Esophagus (tissue), 2 donors: ENCODE data around the gene BMPR1A. TPM values are rescaled to one million over a fixed set of nuclear protein-coding genes. Genes with fewer than 3 reads are reported as not detected.

Experiments used
- H3K27ac ChIP-seq, 2 donors: one replicate each; pipeline ENCODE4 v1.5.1; 2013; ENCODE audit warnings: low read depth in 2 of 2, mild to moderate bottlenecking in 2 of 2, inconsistent platforms in 1 of 2, low read length in 1 of 2, moderate library complexity in 1 of 2
- H3K27me3 ChIP-seq, 2 donors: one replicate each; pipeline ENCODE4 v1.6.1; 2013; ENCODE audit warnings: low read length in 2 of 2, control low read depth in 1 of 2, mild to moderate bottlenecking in 1 of 2; ENCODE audit not compliant: insufficient read depth in 2 of 2, control insufficient read depth in 1 of 2
- H3K36me3 ChIP-seq, 2 donors: one replicate each; pipeline ENCODE4 v1.6.1; 2013; ENCODE audit warnings: low read length in 1 of 2; ENCODE audit not compliant: control insufficient read depth in 2 of 2, insufficient read depth in 2 of 2
- H3K4me1 ChIP-seq, 2 donors: one replicate each; pipeline ENCODE4 v1.6.1; 2013; ENCODE audit warnings: low read length in 1 of 2; ENCODE audit not compliant: control insufficient read depth in 2 of 2, insufficient read depth in 2 of 2
- H3K4me3 ChIP-seq, 2 donors: one replicate each; pipeline ENCODE4 v1.5.1; 2013; ENCODE audit warnings: low read length in 2 of 2, mild to moderate bottlenecking in 2 of 2, low read depth in 1 of 2, moderate library complexity in 1 of 2
- H3K9me3 ChIP-seq, 2 donors: one replicate each; pipeline ENCODE4 v1.6.1; 2013; ENCODE audit warnings: mild to moderate bottlenecking in 2 of 2, low read depth in 1 of 2, low read length in 1 of 2, moderate library complexity in 1 of 2; ENCODE audit not compliant: control insufficient read depth in 2 of 2, insufficient read depth in 1 of 2
- WGBS, 2 donors: extraction: QIAGEN DNeasy Blood & Tissue Kit; methylation state at CpG; one replicate each; pipeline ENCODE4 v1.1.7; 2013; 5-methylcytosine and 5-hydroxymethylcytosine counted together
- polyA plus RNA-seq, 2 donors: library from polyadenylated mRNA; stranded (reverse); fragments of 200-250 nt; gene quantifications; one replicate each; pipeline ENCODE4 v1.2.3, GENCODE V29; 2013
- donor health status: healthy with polysubstance abuse.
- donor health status: Bipolar disorder and iron deficiency.

Gene BMPR1A
- polyA plus RNA-seq, 2 donors = 2.5 to 6.8 TPM

DNA sequence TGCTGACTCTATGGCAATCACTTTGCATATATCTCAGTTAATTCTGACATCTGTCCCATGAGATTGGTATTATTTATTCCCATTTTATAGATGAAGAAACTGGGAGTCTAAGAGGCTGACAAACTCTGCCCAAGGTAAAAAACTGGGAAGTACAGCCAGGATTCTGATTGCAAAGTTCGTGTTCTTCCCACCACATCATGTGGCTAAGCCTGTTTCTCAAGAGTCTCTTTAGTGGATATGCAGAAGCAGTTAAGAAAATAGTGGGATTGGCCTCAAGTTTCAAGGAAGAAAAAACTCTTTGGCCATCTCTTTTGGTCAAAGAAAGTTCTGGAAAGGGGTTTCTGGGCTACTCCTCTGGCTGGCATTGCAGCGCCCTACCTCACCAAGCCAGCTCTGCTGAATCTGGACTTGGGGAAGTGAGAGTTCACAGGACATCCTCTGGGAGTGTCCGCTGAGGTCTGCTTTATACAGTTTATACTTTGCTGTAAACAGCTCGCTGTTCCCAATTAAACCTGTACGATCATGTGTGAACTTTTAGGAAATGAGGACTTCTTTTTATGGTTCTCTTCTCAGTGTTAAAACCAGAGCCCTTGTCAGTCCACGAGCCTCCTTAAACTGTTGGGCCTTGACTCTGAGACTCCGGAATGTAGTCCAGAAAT, 12.2 kb upstream of the BMPR1A start:
- Histone ChIP-seq H3K9me3 (no peaks in the 10 kb centered on the region), H3K27me3 (no peaks in the 10 kb centered on the region), H3K36me3 (no peaks in the 10 kb centered on the region), H3K4me3 (no peak overlapping the region), H3K27ac (peak overlapping the region in 1 of 2 donors; percentile 52), H3K4me1 (no peaks in the 10 kb centered on the region)
- 59 to 68% methylated on average over 7 of the region's 7 CpGs for WGBS, 2 donors

DNA sequence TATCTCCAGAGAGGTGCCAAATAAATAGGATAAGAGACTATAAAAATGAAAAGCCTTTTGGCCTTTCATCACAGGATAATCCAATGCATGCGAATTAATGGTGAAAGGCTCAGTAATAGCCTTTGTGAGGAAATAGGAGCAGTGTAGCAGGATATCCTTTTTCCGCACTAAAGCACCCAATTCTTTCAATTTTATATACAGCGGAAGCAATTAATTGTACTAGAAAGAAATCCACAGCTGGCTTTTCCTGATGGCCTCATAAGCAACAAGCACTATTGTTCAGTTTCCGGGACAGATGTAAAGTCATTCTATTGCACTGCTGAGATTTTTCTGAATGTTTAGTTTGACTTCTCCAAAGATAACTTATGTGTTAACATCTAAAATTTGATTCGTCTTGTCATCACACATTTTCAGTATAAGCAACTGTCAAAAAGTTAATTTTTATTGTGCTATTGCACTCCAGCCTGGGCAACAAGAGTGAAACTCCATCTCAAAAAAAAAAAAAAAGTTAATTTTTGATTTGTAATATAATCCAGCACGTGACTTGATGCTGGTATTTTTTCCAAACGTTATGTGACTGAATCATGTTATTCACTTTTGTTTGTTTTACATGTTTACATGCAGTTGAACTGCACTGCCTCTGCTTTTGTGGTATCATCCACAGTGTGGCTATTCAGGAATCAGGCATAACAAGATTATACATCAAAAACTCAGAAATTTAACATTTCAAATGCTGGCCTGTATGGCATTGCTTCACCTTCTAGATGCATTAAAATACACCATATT, 8.4 kb upstream of the BMPR1A start:
- Histone ChIP-seq H3K27ac (no peak overlapping the region), H3K4me1 (no peaks in the 10 kb centered on the region), H3K9me3 (no peaks in the 10 kb centered on the region), H3K4me3 (no peak overlapping the region), H3K27me3 (no peaks in the 10 kb centered on the region), H3K36me3 (no peaks in the 10 kb centered on the region)
- 44 to 52% methylated on average over 7 of the region's 7 CpGs for WGBS, 2 donors

GRCh38 chr10:86749854-86750253, 6.6 kb upstream of the BMPR1A start:
- Histone ChIP-seq H3K4me3 (no peak overlapping the region), H3K4me1 (no peaks in the 10 kb centered on the region), H3K27ac (no peak overlapping the region), H3K36me3 (no peaks in the 10 kb centered on the region), H3K9me3 (no peaks in the 10 kb centered on the region), H3K27me3 (no peaks in the 10 kb centered on the region)
- 91 to 94% methylated on average over 9 of the region's 9 CpGs for WGBS, 2 donors

- 91 to 97% methylated on average over 17 of the region's 17 CpGs for WGBS, 2 donors
- no peak overlapping the region for H3K27ac ChIP-seq
- H3K36me3 ChIP-seq = no peaks in the 10 kb centered on the region
- H3K9me3 ChIP-seq = no peaks in the 10 kb centered on the region
- H3K27me3 ChIP-seq = no peaks in the 10 kb centered on the region
- no peak overlapping the region for H3K4me3 ChIP-seq
- no peaks in the 10 kb centered on the region for H3K4me1 ChIP-seq
Observed at GRCh38 chr10:86751477-86751876, 4.9 kb upstream of the BMPR1A start.

DNA sequence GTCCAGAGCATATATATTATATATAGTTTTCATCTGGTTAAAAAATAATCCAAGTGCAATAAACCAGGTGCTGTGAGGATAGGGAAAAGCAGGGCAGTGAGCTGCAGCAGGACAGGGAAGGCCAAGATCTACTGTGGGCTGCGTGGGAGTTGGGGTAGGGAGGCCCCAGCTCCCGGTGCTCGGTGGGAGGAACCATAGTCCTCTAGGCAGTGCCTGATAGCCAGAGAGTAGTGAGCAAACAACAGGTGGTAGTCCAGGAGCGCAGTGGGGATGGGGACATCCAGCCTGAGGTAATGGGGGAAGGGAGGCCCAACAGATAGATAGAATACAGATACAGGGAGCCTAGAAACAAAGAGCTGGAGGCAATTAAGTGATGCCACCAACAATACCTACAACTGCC, 4.1 kb upstream of the BMPR1A start:
- no peak overlapping the region for H3K27ac ChIP-seq
- H3K4me3 ChIP-seq = no peak overlapping the region
- H3K27me3 ChIP-seq = no peaks in the 10 kb centered on the region
- H3K9me3 ChIP-seq = no peaks in the 10 kb centered on the region
- H3K36me3 ChIP-seq = no peaks in the 10 kb centered on the region
- WGBS, 2 donors = 77 to 91% methylated on average over 4 of the region's 4 CpGs
- H3K4me1 ChIP-seq = no peaks in the 10 kb centered on the region

DNA sequence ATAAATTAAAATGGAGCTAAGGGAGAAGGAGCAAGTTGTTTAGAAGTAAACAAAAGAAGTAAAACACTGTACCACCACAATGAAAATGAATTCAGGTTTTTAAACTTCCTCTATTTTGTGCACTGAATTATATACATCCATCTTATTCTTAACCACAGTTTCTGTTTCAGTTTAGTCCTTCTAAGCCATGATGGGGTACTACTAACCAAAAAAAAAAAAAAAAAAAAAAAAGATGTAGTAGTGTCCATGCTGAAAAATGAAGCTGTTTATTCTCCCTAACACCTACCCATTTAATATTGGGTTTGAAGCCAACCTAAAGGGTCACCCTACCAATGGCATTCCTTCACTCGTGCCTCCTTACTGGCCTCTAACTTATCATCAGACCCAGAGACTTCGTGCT, 3.4 kb upstream of the BMPR1A start:
- H3K9me3 ChIP-seq = no peaks in the 10 kb centered on the region
- H3K27ac ChIP-seq = no peak overlapping the region
- H3K36me3 ChIP-seq = no peaks in the 10 kb centered on the region
- no peak overlapping the region for H3K4me3 ChIP-seq
- H3K4me1 ChIP-seq = no peaks in the 10 kb centered on the region
- no peaks in the 10 kb centered on the region for H3K27me3 ChIP-seq
- WGBS, 2 donors = 83 to 84% methylated on average over 2 of the region's 2 CpGs

DNA sequence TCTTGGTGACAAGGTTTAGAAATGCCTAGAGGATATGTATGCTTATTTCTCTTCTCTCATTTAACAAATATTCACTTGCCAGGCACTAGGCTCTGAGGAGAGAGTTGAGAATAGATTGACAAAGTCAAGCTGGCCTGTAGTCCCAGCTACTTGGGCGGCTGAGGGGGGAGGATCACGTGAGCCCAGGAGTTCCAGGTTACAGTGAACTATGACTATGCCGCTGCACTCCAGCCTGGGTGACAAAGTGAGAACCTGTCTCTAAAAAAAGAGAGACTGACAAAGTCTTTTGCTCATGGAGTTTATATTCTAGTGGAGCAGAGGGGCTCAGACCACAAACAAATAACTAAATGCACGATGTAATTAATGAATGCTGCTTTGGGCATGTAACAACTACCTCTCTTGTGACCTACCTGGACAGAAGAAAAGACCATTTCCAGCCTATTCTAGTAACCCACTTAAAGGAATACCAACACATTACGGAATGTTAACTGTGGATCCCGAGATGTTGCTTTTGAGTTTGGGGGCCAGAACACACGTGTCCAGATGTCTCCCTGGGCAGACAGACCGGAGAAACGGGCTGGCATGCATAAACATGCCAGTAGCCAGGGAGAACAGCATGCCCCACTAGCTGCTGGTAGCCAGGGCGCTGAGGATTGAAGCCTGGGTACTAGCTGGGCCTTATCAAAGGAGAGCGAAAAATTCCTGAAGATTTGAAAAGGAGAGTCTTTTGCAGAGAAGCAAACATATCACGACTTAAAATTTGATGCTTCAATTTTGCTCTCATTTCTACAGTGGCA, 2.6 kb upstream of the BMPR1A start:
- Histone ChIP-seq H3K27me3 (no peaks in the 10 kb centered on the region), H3K36me3 (no peaks in the 10 kb centered on the region), H3K4me3 (no peak overlapping the region), H3K4me1 (no peaks in the 10 kb centered on the region), H3K27ac (no peak overlapping the region), H3K9me3 (no peaks in the 10 kb centered on the region)
- 60 to 76% methylated on average over 12 of the region's 12 CpGs for WGBS, 2 donors

- Histone ChIP-seq H3K9me3 (no peaks in the 10 kb centered on the region), H3K4me3 (peak overlapping the region; percentile 65 to 86), H3K27me3 (no peaks in the 10 kb centered on the region), H3K27ac (peak overlapping the region; percentile 84 to 88), H3K36me3 (no peaks in the 10 kb centered on the region), H3K4me1 (no peaks in the 10 kb centered on the region)
- whole genome bisulfite sequencing, 2 donors = 3 to 4% methylated on average over 9 of the region's 9 CpGs
Observed at GRCh38 chr10:86755454-86755739, 1.0 kb upstream of the BMPR1A start.

DNA sequence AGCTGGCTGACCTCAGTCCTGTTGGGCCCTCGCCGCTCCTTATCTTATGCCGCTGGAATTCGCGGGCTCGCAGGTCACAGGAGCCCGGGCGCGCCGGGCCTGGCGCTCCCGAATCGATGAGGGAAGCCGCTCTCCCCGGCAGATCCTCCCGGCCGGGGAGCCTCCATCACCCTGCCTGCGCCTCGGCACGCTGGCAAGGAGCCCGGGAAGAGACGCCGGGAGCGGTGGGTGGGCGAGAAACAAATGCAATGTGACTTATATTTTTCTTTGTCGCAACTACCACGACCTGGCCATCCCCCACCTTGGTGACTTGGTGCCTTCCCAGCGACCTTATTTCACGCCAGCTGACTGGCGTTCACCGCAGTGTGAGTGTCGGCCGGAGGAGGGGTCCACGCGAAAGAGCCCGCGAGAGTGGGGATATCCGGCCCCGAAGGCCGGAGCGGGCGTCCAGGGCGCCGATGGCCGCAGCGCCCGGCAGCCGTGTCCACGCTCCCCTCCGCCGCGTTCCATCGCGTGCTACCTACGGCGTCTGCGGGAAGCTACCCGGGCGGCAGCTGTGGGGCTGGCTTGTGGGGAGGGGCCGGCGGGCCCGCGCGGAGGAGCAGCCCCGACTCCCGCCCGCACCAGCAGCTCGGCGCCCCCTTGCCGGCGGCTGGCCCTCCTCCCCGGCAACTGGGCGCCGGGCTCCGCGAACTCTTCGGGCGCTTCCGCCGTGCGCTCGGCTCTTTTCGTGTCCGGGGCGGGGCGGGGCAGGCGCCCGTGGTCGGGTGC, 494 bp upstream of the BMPR1A start:
- peak overlapping the region; percentile 65 to 86 for H3K4me3 ChIP-seq

More for the DNA sequence above, 494 bp upstream of the BMPR1A start:
- WGBS, 2 donors = 1% methylated on average over 65 to 89 of the region's 89 CpGs
- Histone ChIP-seq H3K4me1 (no peaks in the 10 kb centered on the region), H3K27ac (peak overlapping the region; percentile 84 to 88), H3K27me3 (no peaks in the 10 kb centered on the region), H3K36me3 (no peaks in the 10 kb centered on the region), H3K9me3 (no peaks in the 10 kb centered on the region)
